HG02642 (cell line): ENCODE measurements around the gene PLCL1.

Experiments used
- ATAC-seq: cut with Tn5 transposase; IDR thresholded peaks from one replicate; pipeline ENCODE4 v1.9.1; 2021; ENCODE audit warnings: mild to moderate bottlenecking; ENCODE audit not compliant: unreplicated experiment, poor library complexity

The PLCL1 gene

DNA sequence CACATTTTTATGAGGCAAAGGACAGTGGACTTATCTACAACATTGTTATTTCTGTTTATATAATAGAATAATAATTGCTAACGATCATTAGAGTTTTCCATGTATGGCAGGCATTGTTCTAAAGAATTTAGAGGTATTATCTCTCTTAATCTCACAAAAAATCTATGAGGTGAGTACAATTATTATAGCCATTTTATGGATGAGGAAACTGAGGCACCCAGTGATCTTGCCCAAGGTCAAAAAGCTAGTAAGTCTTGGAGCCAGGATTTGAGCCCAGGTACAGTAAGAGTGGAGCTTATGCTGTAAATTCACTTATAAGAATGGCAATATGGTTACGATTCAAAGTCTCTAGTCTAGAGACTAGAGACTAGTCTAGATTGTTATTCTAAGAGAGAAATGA lies 331.7 kb downstream of the PLCL1 start:
- no peak for ATAC-seq

DNA sequence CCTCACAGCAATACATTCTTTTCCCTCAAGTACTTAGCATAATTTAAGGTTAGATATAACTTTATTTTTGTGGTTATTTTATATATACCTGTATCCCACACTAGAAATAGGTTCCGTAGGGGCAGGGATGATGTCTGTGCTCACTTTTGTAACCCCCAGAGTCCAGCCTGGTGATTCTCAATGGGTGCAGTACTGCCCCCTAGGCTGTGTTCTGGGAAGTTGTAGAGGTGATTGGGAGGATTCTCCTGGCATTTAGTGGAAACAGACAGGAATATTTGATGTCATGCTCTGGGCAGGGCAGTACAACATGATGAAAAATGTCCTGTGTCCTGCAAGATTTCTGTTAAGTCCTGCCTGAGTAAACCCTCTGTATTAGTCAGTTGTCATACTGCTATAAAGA lies 333.3 kb downstream of the PLCL1 start:
- ATAC-seq, result no peak

DNA sequence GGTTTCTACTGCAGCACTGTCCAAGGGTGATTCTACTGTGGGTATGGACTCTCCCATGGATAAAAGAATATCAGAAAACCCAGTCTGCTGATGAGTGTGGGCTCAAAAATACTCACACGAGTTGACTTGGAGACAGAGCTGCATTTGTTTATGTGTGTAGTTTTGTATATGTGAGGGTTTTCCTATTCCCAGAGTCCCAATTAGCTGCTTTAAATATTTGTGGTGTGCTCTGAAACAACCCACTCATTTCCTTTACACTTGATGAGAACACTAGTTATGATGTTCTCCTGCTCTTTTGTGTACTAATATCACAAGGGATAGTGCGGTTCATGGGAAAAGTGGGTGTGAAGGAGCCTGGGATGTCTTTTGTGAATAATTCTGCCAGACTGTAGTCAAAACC lies 337.3 kb downstream of the PLCL1 start:
- ATAC-seq, result no peak

DNA sequence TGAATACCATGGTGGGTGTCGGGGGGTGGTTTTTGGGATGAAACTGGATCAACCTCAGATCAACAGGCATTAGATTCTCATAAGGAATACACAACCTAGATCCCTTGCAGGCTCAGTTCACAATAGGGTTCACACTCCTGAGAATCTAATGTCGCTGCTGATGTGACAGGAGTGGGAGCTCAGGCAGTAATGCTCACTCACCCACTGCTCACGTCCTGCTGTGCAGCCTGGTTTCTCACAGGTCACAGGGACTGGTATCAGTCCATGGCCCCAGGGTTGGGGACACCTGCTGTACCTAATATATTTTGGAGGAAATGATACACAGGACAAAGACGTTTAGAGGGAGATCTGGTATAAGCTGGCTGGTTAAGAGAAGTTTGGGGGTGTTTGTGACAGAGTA lies 338.8 kb downstream of the PLCL1 start:
- no peak for ATAC-seq

DNA sequence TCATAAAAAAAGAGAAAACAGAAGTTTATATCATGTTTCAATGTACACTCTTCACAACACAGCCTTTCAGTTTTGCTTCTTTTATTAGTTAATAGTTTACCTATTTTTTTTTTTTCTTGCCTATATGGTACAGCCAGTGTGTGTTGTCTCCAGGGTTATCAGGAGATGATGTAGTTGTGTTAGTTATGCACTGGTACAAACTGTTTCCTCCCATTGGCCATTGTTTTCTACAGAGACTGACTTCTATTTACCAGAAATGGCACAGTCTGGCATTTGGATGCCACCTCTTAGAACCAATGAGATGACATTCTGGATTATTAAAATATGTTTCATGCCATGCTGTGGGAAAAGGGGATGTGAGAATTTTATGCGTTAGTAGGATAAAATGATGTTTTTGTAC lies 339.4 kb downstream of the PLCL1 start:
- ATAC-seq, result no peak

DNA sequence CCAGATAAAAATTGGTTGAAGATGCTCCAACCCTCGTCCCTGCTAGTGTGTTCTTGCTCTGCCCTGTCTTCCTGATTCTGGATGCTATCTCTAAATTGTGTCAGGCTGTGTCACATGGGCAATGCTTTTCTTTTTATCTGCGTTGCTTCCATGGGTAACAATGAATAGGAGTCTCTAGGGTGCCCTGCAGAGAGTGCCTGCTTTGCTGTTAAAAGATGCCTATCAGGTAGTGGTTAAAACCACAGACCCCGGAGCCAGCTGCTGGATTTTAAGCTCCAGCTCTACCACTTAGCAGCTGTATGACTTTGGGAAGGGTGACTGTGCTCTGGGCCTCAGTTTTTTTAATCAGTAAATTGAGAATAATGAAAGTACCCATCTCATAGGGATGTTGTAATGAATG lies 340.3 kb downstream of the PLCL1 start:
- no peak for ATAC-seq

DNA sequence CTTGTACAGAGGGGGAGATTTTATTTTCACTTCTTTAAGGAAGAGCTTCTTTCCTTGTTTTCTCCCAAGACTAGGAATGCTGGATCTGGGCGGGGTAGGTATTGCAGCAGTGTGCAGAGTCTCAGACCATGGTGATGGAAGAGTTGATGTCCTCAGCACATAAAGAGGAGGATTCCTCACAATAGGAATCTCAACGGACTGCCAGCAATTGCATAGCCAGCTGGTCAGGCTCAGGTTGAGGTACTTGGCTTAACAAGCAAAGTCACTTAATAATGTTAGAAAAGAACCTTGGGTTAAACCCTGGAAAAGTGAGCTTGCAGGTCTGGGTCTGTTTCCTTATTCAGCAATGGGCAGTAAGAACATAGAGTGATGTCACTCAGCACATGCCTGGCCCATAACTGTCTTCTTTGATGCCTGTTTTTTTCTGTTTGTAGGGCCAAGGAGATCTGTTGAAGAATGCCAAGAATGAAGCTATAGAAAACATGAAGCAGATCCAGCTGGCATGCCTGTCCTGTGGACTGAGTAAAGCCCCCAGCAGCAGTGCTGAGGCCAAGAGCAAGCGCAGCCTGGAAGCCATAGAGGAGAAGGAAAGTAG lies 342.1 kb downstream of the PLCL1 start:
- no peak for ATAC-seq

DNA sequence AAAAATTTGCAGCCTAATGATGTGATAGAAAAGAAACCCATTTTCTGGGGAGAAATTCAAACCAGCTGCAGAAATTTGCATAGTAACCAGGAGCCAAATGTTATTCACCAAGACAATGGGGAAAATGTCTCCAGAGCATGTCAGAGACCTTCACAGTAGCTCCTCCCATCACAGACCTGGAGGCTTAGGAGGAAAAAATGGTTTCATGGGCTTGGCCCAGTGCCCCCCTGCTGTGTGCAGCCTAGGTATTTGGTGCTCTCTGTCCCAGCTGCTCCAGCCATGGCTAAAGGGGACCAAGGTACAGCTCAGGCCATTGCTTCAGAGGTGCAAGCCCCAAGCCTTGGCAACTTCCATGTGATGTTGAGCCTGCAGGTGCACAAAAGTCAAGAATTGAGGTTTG lies 352.9 kb downstream of the PLCL1 start:
- no peak for ATAC-seq

DNA sequence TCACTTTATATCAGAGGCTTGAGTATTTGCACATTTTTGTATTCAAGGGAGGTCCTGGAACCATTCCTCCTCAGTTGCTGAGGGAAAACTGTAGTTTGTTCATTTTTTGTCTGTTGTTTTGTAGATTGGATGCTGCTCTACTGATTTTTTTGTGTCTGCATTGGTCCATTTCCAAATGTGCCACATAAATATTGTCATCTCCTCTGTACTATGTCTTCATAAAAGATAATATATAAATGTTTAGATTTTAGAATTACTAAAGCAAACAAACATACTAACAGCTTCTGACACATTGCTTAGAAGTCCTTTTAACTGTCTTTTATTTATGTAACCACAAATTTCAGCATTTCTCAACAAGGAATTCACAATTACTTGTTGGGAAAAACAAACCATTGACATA lies 356.8 kb downstream of the PLCL1 start:
- no peak for ATAC-seq

DNA sequence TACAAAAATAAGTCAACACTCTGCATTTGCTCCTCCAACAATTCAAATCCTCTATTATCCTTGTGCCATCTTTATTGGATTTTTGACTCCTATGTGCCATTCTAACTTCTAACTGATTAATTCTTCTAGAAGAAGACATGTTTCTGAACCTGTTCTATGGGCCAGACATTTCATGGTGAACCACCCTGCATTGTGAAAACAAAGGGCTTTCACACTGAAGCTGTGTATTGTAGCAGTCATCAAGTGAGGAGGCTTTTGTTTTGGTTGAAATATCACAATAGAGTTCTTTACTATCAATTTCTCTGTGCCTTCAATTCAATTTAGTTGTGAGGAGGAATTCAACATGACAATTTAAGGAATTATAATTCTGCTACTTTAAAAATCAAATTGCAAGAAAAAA lies 357.9 kb downstream of the PLCL1 start:
- no peak for ATAC-seq

DNA sequence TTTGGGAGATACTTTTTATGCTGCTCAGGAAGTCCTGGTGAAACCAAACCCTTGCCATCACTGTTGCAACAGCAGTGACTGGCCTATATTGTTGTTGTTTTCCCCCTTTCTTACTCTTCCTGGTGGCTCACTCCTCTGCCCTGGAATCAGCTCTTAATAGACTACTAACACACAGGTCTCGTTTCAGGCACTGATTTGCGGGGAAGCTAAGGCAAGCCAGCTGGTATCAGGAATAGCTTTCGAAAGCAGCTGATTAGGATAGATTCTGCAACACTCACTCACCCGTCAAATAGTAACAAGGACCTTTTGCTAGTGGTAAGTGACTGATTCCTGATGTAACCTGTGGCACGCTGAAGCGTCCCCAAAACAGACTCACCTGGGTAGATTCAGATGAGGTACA lies 360.4 kb downstream of the PLCL1 start:
- no peak for ATAC-seq

DNA sequence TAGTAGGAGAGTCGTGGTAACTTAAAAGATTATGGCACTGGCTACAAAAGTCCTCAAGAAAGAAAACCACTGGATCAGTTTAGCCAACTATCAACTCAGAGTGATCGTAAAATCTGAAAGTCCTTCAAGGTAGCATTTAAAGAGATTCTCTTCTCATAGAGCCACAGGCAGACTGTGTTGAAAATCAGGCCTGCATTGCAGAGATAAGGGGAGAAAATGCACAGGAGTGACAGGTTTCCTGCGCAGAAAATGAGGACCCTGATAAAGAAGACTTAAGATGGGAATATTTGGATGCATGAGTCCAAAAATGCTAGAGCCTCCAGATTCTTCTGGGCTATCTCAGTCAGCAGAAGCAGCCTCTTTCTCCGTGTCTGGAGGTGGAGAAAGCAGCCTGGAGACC lies 360.9 kb downstream of the PLCL1 start:
- no peak for ATAC-seq

DNA sequence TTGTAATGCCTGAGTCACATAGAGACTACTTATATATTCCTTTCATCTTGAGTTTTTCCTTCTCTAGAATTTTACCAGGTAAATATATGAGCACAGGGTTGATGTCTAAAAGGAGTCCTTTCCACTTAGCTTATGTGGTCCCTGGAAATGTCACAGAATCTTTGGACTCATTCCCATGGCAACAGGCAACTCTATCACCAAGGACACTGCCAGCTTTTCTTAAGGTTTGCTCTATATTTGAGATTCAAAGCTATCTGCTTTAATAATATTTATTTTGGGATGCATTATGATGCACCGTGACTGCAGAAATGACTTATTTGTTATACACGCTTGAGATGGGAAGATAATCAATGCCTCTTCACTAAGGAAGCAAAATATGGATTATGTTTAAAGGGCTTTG lies 363.0 kb downstream of the PLCL1 start:
- no peak for ATAC-seq

DNA sequence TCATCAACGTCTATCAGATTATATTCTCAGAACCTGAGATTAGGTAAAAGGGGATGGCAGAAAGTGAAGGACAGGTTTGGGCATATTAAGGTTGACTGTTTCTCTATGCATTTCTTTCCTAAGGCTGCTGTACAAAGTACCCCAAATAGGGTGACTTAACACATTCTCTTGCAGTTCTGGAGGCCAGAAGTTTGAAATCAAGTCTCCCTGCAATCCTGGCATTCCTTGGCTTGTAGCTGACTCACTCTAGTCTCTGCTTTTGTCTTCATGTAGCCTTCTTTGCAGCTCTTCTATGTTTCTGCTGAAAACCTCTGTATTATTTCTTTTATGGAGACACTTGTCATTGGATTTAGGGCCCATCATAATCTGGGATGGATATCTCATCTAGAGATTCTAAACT lies 364.3 kb downstream of the PLCL1 start:
- ATAC-seq, result no peak

DNA sequence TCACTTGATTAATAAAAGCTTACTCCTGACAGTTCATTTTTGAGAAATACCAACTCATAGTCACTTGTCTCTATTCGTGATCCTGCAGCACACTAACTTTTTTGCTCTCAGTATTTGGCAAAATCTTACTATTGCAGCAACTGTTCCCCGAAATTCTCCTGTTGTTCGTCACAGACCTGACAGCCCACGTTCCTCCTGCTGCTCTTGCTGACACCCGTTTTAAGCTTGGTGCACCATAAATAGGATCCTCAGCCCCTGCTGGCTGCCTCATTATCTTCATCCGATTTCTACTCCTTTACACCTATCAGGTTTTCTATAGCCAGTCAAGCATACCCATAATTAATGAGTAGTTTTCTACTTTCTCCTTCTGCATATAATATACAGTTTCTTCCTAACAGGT lies 368.8 kb downstream of the PLCL1 start:
- no peak for ATAC-seq

DNA sequence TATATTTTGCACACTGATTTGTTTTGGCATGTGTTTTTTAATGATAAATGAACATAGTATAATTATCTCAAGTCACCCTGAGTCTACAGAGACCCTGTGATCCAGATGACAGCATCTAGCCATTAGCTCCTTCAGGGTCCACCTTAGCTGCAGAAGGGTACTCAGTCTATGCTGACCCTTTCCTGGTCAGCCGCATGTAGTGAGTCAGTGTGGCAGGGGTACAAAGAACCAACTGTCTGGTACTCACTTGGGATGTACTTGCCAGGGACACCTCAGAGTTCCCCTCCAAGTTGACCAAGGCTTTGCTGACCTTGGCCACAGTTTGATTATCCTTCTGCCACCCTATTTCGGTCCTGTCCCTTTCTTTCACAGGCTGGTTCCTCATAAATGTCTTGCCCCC lies 369.5 kb downstream of the PLCL1 start:
- ATAC-seq, result no peak

DNA sequence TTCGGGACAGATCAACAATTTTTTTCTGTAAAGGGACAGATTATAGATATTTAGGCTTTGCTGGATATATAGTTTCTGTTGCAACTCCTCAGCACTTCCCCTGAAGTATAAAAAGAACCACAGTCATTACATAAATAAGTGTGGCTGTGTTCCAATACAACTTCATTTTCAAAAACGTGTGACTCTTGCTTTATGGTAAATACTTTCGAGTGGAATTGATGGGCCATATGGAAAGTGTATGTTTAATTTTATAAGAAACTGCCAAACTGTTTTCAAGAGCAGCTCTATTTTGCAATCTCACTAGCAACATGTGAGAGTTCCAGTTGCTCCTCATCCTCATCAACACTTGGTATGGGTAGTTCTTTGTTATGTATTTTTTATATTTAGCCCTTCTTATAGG lies 370.9 kb downstream of the PLCL1 start:
- no peak for ATAC-seq

DNA sequence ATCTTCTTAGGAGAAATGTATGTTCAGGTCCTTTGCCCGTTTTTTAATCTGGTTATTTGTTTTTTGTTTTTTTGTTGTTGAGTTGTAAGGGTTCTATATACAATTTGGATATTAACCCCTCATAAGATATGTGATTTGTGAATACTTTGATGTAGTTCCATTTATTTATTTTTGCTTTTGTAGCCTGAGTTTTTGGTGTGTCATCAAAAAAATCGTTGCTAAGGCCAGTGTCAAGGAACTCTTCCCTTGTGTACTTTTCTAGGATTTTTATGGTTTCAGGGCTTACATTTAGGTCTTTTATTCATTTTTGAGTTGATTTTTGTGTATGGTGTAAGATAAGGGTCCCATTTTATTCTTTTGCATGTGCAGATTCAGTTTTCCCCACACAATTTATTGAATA lies 372.6 kb downstream of the PLCL1 start:
- ATAC-seq, result no peak

DNA sequence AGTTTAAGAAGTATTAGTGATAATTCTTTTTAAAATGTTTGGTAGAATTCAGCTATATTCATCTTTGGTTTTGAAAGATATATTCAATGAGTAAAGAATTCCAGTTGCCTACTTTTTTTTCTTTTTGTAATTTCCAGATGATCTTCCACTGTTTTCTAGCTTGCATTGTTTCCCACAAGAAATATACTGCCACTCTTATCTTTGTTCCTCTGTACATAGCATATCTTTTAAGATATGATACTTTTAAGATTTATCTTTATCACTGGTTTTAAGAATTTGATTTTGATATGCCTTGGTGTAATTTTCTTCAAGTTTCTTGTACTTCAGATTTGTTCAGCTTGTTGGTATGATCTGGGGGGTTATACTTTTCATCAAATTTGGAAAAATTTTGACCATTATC lies 374.4 kb downstream of the PLCL1 start:
- ATAC-seq, result no peak

DNA sequence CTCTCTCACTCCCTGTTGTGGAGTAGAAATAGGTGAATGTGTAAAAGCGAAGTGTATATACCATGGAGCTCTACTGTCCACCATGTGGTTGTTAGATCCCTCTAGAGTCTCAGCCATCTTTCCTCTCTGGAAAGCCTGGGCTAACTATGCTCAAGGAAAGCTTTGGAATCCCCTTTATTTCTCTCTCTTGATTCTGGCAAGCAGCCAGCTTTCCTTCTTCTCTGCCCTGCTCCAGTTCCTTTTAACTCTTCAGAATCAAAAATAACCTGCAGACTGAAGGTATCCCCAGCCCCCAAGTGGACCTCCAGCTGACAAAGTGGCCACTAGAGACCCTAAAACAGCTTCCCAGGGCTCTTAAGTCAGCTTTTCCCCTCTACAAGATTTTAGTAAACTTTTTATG lies 381.9 kb downstream of the PLCL1 start:
- ATAC-seq, result no peak

DNA sequence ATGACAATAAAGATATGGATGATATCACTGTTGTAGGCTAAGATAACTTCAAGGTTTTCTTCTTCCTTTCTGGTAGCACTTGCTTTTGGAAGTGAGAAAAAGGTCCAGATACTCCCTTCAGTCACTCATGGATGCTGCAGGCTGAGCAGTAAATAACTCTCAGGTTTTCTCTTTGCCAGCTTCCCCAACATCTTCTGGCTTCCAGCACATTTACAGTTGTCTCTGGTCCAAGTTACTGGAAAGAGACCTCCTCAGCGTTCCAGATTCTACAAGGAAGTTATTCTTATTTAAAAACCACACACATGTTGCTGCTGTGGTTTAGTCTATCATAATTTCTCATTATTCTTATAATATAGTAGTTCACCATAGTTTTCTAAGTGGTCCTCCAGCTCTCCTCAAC lies 383.4 kb downstream of the PLCL1 start:
- ATAC-seq, result no peak

DNA sequence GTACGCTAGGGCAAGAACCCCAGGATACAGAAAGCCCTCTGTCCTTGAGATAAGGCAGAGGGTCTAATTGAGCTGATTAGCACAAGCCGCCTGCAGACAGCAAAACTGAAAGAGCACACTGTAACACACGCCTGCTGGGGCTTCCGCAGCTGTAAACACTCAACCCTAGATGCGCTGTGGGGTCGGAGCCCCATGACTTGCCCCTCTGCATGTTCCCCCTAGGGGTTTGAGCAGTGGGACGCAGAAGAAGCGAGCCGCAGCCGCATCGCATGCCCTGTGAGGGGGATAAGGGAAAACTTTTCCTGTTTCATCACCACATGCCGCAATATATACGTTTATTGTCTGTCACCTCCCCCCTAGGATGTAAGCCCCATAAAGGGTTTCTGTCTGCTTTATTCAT lies 384.6 kb downstream of the PLCL1 start:
- no peak for ATAC-seq

DNA sequence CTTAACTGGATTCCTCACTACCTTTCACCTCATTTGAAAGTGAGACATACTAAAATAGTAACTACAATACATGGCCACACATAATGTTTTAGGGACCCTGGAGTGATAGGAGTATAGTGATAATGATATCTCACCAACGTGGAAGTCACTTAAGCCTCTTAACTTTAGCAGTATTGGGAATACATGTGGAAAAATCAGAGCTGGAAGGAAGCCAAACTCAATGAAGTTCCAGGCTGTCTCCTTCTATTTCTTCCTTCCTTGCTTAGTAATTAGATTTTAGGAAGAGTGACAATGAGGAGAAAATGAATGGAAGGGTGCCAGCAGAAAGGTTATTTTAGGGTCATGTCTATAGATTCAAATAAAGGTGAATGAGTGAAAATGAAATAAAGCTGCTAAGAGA lies 387.3 kb downstream of the PLCL1 start:
- ATAC-seq, result no peak
